Peyer's patch (tissue), 4 donors: Measurements from ENCODE around the gene ARID1B. TPM values are rescaled to one million over a fixed set of nuclear protein-coding genes. Genes with fewer than 3 reads are reported as not detected.

Experiments used
- DNase-seq, 3 donors: peaks; one replicate each; pipeline ENCODE4 v3.0.0-alpha.2; 2017 to 2019
- H3K27ac ChIP-seq, 4 donors: fragments of 200-600 bp; sonication (generic); one replicate each; pipeline ENCODE4 v1.5.1; 2016 to 2019
- H3K27me3 ChIP-seq, 2 donors: fragments of 200-600 bp; sonication (generic); one replicate each; pipeline ENCODE4 v1.5.1; 2019
- H3K36me3 ChIP-seq, 3 donors: fragments of 200-600 bp; sonication (generic); one replicate each; pipeline ENCODE4 v1.5.1; 2016 to 2019
- H3K4me1 ChIP-seq, 4 donors: fragments of 200-600 bp; sonication (generic); one replicate each; pipeline ENCODE4 v1.5.1; 2016 to 2019
- H3K4me3 ChIP-seq, 4 donors: fragments of 200-600 bp; sonication (generic); 1 replicate in 3 of 4; 2 replicates in 1 of 4; pipeline ENCODE4 v1.5.1; 2016 to 2019; ENCODE audit warnings: mild to moderate bottlenecking in 1 of 4
- H3K9me3 ChIP-seq, 4 donors: fragments of 200-600 bp; sonication (generic); one replicate each; pipeline ENCODE4 v1.5.1; 2016 to 2019; ENCODE audit warnings: mild to moderate bottlenecking in 1 of 4
- CTCF ChIP-seq, 6 experiments: fragments of 450-650 bp in 4 of 6; fragments of 200-600 bp in 2 of 6; sonication (generic) in 1 of 6; IDR thresholded peaks; one replicate each; pipeline ENCODE4 v1.5.1; 2017 to 2019; ENCODE audit warnings: antibody characterized with exemption in 6 of 6, mild to moderate bottlenecking in 3 of 6, moderate library complexity in 1 of 6
- POLR2A ChIP-seq, 2 donors: fragments of 450-650 bp; IDR thresholded peaks; one replicate each; pipeline ENCODE4 v1.5.1; 2017; ENCODE audit warnings: antibody characterized with exemption in 2 of 2, mild to moderate bottlenecking in 2 of 2, moderate library complexity in 2 of 2
- total RNA-seq, 4 donors: library from RNA; depleted of rRNA; stranded (reverse); fragments of >200 nt; gene quantifications; one replicate each; pipeline ENCODE4 v1.1.0, GENCODE V29; 2016

ARID1B gene
- total RNA-seq, 4 donors from 2014 or later: 117 to 174 (median 149) TPM

GRCh38 chr6:157203312-157203744 is 426.1 kb downstream of the ARID1B start:
- peak in 1 of 3 donors; percentile 34 for DNase-seq
- Histone ChIP-seq H3K27me3 (no peaks in the 10 kb centered on the region), H3K4me1 (no peaks in the 10 kb centered on the region), H3K4me3 (no peak overlapping the region), H3K9me3 (no peaks in the 10 kb centered on the region), H3K36me3 (peaks cover 0 to 70% (median 0%) of the 10 kb centered on the region in 3 donors), H3K27ac (no peak overlapping the region)
- TF ChIP-seq POLR2A (IDR thresholded peaks at IDR 0.05) (no peak), CTCF (IDR thresholded peaks at IDR 0.05) (no peak)

GRCh38 chr6:157203764-157204163 is 426.6 kb downstream of the ARID1B start:
- H3K4me3 ChIP-seq: no peak overlapping the region
- peaks cover 0 to 70% (median 0%) of the 10 kb centered on the region in 3 donors for H3K36me3 ChIP-seq
- no peaks in the 10 kb centered on the region for H3K27me3 ChIP-seq
- no peaks in the 10 kb centered on the region for H3K4me1 ChIP-seq
- no peak overlapping the region for H3K27ac ChIP-seq
- TF ChIP-seq CTCF (IDR thresholded peaks at IDR 0.05): no peak
- no peak for TF ChIP-seq POLR2A (IDR thresholded peaks at IDR 0.05)
- H3K9me3 ChIP-seq: no peaks in the 10 kb centered on the region
- no peak for DNase-seq

- no peak for DNase-seq
- TF ChIP-seq CTCF (IDR thresholded peaks at IDR 0.05) (no peak), POLR2A (IDR thresholded peaks at IDR 0.05) (no peak)
- H3K9me3 ChIP-seq: no peaks in the 10 kb centered on the region
- H3K4me3 ChIP-seq: no peak overlapping the region
- no peak overlapping the region for H3K27ac ChIP-seq
- peaks cover 0 to 58% (median 0%) of the 10 kb centered on the region in 3 donors for H3K36me3 ChIP-seq
- no peaks in the 10 kb centered on the region for H3K27me3 ChIP-seq
- no peaks in the 10 kb centered on the region for H3K4me1 ChIP-seq
These were observed 428.5 kb downstream of the ARID1B start for GRCh38 chr6:157205473-157206358.

GRCh38 chr6:157206359-157206815 is 429.2 kb downstream of the ARID1B start:
- Histone ChIP-seq H3K4me3 (no peak overlapping the region), H3K36me3 (peaks cover 0 to 51% (median 0%) of the 10 kb centered on the region in 3 donors)
- no peak for TF ChIP-seq POLR2A (IDR thresholded peaks at IDR 0.05)
- no peak for TF ChIP-seq CTCF (IDR thresholded peaks at IDR 0.05)

GRCh38 chr6:157207521-157208076 is 430.4 kb downstream of the ARID1B start:
- TF ChIP-seq CTCF (IDR thresholded peaks at IDR 0.05) (no peak), POLR2A (IDR thresholded peaks at IDR 0.05) (no peak)
- Histone ChIP-seq H3K4me3 (no peak overlapping the region), H3K4me1 (no peaks in the 10 kb centered on the region), H3K27ac (no peak overlapping the region), H3K27me3 (no peaks in the 10 kb centered on the region), H3K36me3 (peaks cover 0 to 40% (median 0%) of the 10 kb centered on the region in 3 donors), H3K9me3 (no peaks in the 10 kb centered on the region)
- peak in 1 of 3 donors; percentile 36 for DNase-seq

More at GRCh38 chr6:157206359-157206815, 429.2 kb downstream of the ARID1B start:
- Histone ChIP-seq H3K4me1 (no peaks in the 10 kb centered on the region), H3K27ac (no peak overlapping the region), H3K9me3 (no peaks in the 10 kb centered on the region), H3K27me3 (no peaks in the 10 kb centered on the region)
- DNase-seq: peak in 1 of 3 donors; percentile 38
